Measurements from ENCODE around the gene SLC25A15.

SLC25A15 gene

GRCh38 chr13:40789275-40790153 lies at the start of gene SLC25A15:
Gene SLC25A15, plus strand, starts transcription at chr13:40789611. Its CDS starts 3,616 bp downstream, at chr13:40793227.
- peaks cover 0 to 13% (median 4%) of the 10 kb centered on the region in 4 donors for H3K4me1 ChIP-seq
- H3K9me3 ChIP-seq, result no peaks in the 10 kb centered on the region
- intact Hi-C loops (cut with DNase I; ENCODE audit: low total_unique reads), result loop anchor here (10.0 kb wide), 1 partner anchor 135 kb away; no protein-coding TSS in a partner anchor
- peak within 1 kb of the TSS; percentile 80 to 83 for H3K27ac ChIP-seq
- peak; percentile 73 to 85 for DNase-seq
- no peaks in the 10 kb centered on the region for H3K27me3 ChIP-seq
- H3K36me3 ChIP-seq, result peaks cover 0 to 4% (median 0%) of the 10 kb centered on the region in 3 donors
- peak within 1 kb of the TSS; percentile 67 to 71 for H3K4me3 ChIP-seq
- TF ChIP-seq CTCF (IDR thresholded peaks at IDR 0.05), result peak in 1 of 2 experiments; percentile 28

GRCh38 chr13:40749327-40749726 lies 40.1 kb upstream of the SLC25A15 start:
- Histone ChIP-seq H3K4me1 (no peaks in the 10 kb centered on the region), H3K36me3 (peaks cover 37 to 58% (median 51%) of the 10 kb centered on the region in 3 donors), H3K4me3 (no peak overlapping the region), H3K9me3 (no peaks in the 10 kb centered on the region), H3K27ac (no peak overlapping the region), H3K27me3 (no peaks in the 10 kb centered on the region)
- no peak for DNase-seq
- intact Hi-C loops (cut with DNase I; ENCODE audit: low total_unique reads), result no loop called here
- no peak for TF ChIP-seq CTCF (IDR thresholded peaks at IDR 0.05)

GRCh38 chr13:40755082-40755700 lies 34.2 kb upstream of the SLC25A15 start:
- intact Hi-C loops (cut with DNase I; ENCODE audit: low total_unique reads), result no loop called here
- peaks cover 65 to 85% (median 76%) of the 10 kb centered on the region in 3 donors for H3K36me3 ChIP-seq
- H3K4me3 ChIP-seq, result no peak overlapping the region
- no peaks in the 10 kb centered on the region for H3K4me1 ChIP-seq
- H3K27me3 ChIP-seq, result no peaks in the 10 kb centered on the region
- no peak for DNase-seq
- no peak for TF ChIP-seq CTCF (IDR thresholded peaks at IDR 0.05)
- no peak overlapping the region for H3K27ac ChIP-seq
- H3K9me3 ChIP-seq, result no peaks in the 10 kb centered on the region

GRCh38 chr13:40756042-40756441 lies 33.4 kb upstream of the SLC25A15 start:
- H3K36me3 ChIP-seq, result peaks cover 65 to 81% (median 80%) of the 10 kb centered on the region in 3 donors
- TF ChIP-seq CTCF (IDR thresholded peaks at IDR 0.05), result no peak
- H3K4me3 ChIP-seq, result no peak overlapping the region
- intact Hi-C loops (cut with DNase I; ENCODE audit: low total_unique reads), result no loop called here
- H3K4me1 ChIP-seq, result no peaks in the 10 kb centered on the region
- H3K27ac ChIP-seq, result no peak overlapping the region
- no peaks in the 10 kb centered on the region for H3K27me3 ChIP-seq
- no peak for DNase-seq
- H3K9me3 ChIP-seq, result no peaks in the 10 kb centered on the region

GRCh38 chr13:40758811-40759210 lies 30.6 kb upstream of the SLC25A15 start:
- no peaks in the 10 kb centered on the region for H3K9me3 ChIP-seq
- H3K36me3 ChIP-seq, result peaks cover 44 to 62% (median 52%) of the 10 kb centered on the region in 3 donors
- intact Hi-C loops (cut with DNase I; ENCODE audit: low total_unique reads), result no loop called here
- no peaks in the 10 kb centered on the region for H3K4me1 ChIP-seq
- H3K4me3 ChIP-seq, result no peak overlapping the region
- no peak for TF ChIP-seq CTCF (IDR thresholded peaks at IDR 0.05)
- H3K27ac ChIP-seq, result no peak overlapping the region
- H3K27me3 ChIP-seq, result no peaks in the 10 kb centered on the region
- no peak for DNase-seq
